Measurements from ENCODE around the gene ELMO2.

The ELMO2 gene, protein sequence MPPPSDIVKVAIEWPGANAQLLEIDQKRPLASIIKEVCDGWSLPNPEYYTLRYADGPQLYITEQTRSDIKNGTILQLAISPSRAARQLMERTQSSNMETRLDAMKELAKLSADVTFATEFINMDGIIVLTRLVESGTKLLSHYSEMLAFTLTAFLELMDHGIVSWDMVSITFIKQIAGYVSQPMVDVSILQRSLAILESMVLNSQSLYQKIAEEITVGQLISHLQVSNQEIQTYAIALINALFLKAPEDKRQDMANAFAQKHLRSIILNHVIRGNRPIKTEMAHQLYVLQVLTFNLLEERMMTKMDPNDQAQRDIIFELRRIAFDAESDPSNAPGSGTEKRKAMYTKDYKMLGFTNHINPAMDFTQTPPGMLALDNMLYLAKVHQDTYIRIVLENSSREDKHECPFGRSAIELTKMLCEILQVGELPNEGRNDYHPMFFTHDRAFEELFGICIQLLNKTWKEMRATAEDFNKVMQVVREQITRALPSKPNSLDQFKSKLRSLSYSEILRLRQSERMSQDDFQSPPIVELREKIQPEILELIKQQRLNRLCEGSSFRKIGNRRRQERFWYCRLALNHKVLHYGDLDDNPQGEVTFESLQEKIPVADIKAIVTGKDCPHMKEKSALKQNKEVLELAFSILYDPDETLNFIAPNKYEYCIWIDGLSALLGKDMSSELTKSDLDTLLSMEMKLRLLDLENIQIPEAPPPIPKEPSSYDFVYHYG

DNA sequence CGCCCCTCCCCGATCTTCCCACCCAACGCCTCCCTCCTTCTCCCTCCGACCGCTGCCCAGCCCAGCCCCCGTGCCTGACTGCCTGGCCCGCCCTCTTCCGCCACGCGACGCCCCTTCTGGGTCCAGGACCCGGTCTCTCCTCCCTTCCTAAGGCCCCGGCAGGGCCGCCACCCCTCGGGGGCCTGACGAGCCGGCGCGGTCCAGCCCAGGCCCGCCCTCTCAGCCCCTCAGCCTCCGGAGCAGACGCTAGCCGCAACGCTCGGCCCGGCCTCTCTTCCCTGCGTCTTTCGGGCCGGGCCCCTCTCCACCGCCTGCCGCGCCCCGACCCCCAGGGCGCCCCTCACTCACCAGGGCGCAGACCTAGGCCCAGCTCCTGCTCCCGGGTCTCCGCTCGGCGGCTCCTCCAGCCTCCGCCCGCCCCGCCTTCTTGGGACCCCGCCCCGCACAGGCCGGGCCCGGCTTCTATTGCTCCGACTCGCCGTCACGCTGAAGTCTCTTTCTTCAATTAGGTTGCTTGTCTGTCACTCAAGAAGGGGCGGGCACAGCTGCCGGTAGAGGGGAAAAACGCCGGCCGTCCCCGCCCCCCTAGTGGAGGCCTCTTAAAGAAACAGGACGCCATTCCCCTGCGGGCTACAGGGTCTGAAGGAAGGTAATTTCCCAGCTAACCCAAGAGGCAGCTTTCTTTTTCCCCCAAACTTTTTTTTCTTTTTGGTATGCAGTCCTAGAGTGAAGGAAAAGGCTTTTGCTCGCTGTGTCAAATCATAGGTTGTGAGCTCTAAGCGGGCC lies at the start of gene ELMO2:
Gene ELMO2 (minus strand): TSS at position 416 of the 786 bp plus-strand sequence. CDS start 12,133 bp downstream, outside the sequence.
- DNase-seq, result peak; percentile 96

DNA sequence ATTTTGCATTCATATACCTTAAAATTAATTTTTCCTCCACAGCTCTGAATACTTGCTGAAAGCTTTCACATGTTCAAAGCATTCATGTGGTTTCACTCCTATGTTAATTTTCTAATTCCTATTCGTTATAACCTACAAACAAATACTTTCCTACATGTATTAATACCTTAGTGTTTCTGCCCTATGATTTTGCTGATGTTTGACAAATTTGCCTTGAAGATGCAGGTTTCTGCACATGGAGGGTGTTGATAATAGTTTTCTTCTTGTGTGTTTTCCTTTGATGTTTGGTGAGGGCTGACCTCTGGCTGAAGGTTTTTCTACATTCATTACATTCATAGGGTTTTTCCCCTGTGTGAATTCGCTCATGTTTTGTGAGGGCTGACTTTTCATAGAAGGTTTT lies 49.3 kb upstream of the ELMO2 start:
- DNase-seq, result no peak

DNA sequence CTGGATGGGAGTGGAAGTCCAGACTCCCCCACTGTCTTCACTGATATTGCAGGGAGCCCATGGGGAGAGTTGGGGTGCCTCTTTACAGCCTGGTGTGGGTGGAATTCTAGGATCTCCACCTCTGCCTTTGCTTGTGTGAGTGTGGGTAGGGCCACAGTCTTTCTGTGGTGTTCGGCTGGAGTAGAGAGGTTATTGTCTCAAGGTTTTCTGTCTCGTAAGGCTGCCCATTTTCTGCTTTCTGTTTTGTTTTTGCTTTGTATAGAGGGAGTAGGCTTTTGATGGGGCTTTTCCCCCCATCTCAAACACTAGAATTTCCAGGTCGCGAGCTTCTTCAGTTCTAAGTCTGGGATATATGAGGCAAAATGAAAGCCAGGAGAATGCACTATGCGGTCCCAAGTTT lies 40.4 kb upstream of the ELMO2 start:
- no peak for DNase-seq

DNA sequence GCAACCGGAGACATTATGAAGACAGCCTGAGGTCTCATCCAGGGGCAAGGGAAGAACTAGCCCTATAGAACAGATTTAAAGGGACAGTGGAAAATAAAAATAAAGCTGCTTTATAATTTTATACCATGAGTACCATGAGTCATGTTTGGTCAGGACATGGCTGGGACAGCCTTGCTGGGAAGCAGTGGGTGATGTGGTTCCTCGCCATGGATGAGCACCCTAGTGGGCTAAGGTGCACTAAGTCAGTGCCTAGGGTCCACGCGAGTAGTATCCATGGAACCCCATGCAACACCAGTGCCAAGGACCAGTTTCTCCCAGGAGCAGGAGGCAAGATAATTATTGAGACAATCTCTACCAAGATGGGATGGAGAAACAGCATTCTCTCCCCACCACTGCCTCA lies 33.4 kb upstream of the ELMO2 start:
- DNase-seq, result no peak

DNA sequence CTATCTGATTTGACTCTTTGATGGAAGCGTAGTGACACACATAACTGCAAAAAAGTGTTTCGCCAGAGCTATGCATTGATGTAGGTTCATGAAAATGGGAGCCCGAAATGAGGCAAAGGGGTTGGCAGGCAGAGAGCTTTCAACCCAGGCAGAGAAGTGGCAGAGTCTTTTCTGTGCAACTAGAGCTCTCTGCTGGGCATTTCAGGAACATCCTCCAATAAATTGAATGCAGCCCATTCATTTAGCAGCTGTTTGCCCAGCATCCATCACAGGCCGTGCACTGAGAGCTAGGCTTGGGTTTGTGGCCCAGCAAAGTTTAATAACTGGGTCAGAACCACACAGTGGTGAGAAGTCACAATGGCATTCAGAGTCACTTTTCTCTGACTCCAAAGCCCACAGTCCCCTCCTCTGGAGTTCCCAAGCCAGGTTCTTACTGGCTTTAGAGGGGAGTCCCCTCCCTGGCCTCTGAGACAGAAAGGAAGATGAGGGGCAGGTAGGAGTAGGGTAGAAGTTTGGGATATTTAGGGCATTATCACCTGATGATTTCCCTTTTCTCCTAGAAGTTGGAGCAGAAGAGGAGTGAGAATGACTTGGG lies 31.8 kb upstream of the ELMO2 start:
- DNase-seq, result peak; percentile 30

DNA sequence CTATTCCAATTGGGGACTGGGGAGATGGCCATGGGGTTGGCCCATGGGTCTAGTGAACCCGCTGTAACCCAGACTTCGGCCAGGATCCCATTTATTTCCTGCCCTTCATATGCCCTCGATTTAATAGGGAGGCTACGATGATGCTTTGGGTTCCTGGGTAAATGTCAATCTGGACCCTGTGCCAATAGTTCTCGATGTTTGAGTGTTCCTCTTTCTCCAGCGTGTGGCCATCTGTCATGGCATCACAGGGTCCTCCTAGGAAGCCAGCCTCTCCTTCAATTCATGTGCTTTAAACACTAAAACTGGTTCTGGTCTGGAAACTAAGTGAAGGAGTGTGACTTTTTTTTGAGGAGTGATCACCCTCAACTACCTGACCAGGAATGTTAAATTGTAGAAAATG lies 28.7 kb upstream of the ELMO2 start:
- no peak for DNase-seq

DNA sequence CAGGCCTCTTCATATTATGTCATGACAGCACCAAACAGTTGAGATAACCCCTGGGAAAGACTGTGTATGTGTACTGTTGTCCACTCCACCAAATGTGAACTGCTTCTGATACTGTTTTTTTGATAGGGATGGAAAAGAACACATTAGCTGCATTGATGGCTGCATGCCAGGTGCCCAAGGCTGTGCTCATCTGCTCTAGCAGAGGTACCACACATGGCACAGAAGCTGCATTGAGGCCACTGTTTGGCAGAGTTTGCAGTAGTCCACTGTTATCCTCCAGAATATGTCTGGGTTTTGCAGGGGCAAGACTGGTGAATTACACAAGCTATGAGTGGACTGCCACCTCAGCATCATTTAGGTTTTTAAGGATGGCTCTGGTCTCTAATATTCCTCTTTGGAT lies 28.2 kb upstream of the ELMO2 start:
- DNase-seq, result no peak

DNA sequence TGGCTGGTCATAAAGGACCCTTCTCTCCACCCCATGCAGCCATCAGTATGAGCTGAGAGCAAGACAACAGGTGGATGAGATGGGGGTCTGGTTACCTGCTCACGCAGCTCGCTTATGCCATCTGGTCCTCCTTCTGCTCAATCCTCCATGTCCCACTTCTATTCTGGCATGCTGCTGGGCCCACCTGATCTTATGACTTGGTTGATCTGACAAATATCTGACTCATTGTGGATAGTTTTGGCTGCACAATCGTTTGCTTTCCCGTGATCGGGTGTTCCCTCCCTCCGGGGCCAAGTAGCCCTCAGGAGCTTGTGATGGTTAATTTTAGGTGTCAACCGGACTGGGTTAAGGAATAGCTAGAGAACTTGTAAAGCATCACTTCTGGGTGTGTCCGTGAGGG lies 26.6 kb upstream of the ELMO2 start:
- DNase-seq, result no peak

DNA sequence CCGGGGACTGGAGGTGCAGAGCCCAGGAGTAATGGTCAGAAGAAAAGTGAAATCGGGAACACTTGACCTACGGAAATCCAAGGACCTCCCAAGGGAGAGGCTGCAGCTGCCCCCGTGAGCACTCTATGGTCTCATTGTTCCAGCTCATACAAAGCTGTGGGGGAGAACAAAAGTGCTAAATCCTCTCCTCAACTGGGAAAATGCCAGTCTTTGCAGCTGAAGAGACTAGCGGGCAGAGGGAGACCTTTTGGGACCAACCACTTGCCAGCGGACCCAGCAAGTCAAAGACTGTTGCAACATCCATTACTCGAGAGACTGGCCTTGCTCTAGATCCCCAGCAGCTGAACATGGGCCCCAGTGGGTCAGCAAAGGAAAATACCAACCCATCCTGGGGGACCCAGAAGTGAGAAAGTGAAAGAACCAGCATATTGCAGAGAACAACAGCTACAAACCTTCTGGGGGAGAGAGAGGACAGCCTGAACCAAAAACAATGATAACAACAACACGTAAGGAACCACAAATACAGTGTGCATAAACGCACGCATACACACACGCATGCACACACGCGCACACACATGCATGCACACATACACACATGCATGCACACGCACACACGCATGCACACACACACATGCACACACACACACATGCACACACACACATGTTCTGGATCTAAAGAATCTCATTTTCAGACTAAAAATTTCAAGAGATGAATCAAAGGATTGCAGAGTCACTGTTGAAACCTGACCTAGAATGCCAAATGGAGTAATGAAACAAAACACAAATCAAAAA lies 24.7 kb upstream of the ELMO2 start:
- DNase-seq, result no peak

DNA sequence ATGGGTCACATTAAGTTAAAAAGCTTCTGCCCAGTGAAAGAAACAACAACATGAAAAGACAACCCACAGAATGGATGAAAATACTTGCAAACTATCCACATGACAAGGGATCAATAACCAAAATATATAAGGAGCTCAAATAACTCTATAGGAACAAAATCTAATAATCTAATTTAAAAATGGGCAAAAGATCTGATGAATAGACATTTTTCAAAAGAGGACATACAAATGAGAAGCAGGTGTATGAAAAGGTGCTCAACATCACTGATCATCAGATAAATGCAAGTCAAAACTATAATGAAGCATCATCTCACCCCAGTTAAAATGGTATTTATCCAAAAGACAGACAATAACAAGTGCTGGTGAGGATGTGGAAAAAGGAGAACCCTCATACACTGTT lies 21.0 kb upstream of the ELMO2 start:
- DNase-seq, result no peak

DNA sequence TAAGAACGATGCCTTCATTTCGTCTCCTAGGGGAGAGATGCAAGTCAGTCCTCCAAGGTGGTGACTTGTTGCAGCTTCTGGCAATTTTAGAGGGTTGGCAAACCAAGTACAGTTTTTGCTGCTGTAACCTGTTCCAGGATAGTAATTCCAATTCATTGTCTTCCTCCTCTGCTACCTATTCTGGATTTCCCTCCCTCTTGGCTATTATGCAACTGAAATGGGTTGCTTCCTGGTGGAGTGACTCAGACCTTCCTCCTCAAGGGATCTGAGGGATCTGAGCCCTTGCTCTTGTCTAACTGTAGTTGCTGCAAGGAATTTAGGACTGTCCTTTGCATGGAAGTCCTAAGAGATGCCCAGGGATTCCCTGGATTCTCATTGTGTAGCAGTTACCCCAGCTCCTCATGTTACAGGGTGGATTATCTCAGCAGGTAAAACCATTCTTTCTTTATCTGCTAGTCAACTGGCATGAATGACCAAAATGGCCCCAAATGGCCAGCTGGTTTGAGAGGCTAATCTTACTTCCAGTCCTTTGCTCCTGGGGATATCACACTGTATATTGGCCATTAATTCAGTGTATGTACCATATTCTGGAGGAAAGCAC lies 17.6 kb upstream of the ELMO2 start:
- no peak for DNase-seq

DNA sequence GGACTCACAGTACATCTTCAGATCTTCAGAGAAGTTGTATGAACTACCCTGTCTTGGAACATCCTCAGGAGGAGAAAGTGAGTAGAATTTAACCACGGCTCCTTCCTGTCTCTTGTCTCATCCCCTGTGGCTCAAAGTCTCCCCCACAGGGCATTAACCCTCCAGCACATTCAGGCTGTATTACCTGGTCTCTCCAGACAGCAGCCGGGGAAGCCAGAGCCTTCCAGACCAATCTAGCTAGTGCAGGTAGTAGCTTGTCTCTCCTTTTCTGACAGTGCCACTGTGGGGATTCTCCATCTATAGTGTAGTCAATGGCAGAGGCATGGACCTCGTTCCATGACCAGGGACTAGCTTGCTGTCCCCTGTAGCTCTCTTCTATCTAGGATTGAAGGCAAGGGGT lies 16.9 kb upstream of the ELMO2 start:
- no peak for DNase-seq

DNA sequence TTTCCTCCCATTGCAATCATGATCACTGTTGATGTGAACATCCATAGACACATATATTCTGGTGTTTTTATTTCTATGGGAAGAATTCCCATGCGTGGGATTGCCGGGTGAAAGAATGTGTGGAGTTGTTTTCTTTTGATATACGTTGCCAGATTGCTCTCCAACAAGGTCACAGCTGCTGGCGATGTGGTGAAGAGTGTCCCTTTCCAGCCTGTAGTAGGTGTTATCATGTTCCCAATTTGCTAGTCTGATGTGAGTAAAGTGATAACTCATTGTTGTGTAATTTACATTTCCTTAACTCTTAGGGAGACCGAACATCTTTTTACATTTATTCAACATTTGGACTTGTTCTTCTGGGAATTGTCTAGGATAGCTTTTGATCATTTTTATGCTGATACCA lies 14.5 kb upstream of the ELMO2 start:
- DNase-seq, result no peak

DNA sequence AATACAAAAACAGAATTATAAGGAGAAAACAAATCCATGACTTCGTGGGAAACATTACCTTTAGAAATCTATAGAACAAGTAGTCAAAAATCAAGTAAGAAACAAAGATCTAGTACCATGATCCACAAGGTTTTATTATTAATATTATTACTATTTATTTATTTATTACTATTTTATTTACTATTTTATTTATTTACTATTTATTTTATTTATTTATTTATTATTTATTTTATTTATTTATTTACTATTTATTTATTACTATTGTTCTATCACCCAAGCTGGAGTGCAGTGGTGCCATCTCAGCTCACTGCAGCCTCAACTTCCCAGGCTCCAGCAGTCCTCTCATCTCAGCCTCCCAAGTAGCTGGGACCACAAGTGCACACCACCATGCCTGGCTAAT lies 13.5 kb upstream of the ELMO2 start:
- DNase-seq, result no peak

DNA sequence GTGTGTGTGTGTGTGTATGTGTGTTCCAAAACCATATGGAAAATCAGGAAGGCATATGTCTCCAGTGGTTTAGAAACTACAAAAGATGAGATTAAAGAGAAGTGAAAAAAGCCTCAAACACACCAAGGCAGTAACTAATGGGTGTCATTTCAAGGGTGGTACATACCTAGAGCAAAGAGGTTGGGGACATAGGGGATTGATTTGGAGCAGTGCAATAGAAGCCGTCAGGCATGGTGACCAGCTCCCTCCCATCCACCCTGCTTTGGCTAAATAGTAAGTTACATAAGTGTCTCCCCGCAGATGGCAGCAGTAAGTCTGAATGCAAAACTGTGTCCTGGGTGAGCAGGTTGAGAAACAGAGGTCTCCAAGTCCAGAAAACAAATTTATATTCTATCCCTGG lies 10.4 kb upstream of the ELMO2 start:
- DNase-seq, result no peak

DNA sequence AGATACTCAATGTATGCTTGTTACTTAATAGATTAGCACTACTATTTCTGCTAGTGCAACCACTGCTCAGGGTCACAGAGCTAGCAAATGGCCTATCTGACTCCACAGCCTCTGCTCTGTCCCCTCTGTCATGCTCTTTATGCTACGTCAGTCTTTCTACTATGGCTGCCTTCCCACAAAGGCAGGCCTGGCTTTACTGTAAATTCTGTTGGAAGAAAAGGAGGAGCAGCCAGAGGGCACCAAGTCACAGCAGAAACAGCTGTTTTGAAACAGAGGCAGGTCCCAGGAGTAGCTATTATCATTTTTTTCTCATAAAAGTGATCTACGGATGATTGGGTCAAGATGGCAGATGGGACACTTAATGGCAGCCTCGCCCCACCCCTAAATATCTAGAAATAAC lies 10.0 kb upstream of the ELMO2 start:
- no peak for DNase-seq

DNA sequence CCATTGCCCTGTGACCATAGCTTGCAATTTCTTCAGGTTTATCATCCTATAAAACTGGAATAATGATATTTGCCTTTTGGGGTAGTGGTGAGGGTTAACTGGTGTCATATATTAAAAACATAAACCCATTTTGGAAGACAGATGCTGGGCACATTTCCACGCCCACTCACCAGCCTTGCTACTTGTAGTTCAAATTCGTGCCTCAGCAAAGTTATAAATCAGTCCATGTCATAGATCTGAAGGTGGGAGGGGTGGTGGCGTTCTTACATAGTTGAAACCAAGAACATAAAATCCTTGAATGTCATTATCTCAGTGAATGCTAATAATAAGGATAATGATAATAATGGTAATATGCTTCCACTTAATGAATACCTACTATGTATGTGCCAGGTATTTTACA lies 9.4 kb upstream of the ELMO2 start:
- no peak for DNase-seq

DNA sequence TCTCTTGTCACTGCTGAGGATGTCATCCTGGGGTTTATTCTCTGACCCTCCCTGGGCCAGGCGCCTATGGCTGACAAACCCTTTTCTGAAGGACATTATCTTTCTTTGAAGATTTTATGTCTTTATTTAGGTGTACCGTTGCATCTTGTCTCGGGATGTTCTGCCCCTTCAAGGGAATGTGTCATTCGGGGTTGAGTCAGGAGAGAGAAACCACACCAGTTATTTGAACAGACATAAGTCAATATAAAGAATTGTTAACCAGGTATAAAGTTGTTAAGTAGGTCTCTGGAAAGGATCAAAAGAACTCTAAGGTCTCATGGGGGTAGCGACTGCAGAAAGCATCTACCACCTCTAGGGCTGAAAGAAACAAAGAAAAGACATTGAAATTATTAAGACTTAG lies 8.2 kb upstream of the ELMO2 start:
- no peak for DNase-seq

DNA sequence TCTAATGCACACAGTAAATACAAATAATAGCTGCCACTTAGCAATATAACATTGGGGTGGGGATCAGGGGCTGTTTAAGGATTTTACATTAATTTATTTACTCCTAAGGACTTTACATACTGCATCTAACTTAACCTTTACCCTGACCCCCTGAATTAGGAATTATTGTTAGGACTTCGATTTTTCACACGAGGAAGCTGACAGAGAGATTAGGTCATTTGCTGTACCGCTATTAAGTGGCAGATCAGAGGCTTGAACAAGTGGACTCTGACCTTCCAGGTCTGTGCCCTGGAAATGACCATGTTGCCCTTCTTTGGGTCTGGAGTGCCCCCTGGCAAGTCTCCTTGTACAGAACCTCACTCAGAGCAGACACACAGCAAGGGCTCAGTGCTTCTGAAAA lies 5.2 kb upstream of the ELMO2 start:
- DNase-seq, result no peak

DNA sequence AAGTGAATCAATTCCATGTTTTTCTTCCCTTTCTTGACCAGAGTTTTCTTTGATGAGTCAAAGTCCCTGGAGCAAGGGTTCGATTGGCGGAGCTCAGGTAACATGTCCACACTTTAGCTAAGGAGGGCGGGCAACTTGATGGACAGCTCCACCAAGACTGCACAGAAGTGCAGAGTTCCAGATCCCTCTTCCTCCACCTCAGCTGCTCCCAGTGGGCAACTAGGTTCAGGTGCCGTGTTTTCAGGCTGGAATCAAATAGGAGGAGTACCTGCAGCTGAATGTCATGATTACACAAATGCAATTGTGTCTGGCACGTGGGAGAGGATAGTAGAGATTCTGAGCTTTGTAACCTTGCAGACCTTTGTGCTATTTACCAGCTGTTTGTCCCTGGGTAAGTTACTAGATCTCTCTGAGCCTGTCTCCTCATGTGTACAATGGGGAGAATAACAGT lies 1.9 kb upstream of the ELMO2 start:
- DNase-seq, result no peak

DNA sequence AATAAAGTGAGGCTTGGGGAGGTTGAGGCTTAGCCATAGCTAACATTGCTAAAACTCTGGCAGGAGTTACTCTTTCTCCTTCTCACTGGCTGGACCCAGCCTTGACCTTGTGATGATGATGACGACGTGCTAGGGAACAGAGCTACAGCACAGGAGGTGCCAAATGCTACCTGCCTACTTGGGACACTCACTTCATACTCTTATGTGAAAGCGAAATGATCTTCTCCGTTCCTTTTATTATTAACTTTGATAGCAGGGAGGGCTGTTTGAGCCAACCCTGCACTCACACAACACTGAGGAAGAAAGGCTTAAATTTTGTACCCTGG lies 1.2 kb upstream of the ELMO2 start:
- DNase-seq, result no peak

DNA sequence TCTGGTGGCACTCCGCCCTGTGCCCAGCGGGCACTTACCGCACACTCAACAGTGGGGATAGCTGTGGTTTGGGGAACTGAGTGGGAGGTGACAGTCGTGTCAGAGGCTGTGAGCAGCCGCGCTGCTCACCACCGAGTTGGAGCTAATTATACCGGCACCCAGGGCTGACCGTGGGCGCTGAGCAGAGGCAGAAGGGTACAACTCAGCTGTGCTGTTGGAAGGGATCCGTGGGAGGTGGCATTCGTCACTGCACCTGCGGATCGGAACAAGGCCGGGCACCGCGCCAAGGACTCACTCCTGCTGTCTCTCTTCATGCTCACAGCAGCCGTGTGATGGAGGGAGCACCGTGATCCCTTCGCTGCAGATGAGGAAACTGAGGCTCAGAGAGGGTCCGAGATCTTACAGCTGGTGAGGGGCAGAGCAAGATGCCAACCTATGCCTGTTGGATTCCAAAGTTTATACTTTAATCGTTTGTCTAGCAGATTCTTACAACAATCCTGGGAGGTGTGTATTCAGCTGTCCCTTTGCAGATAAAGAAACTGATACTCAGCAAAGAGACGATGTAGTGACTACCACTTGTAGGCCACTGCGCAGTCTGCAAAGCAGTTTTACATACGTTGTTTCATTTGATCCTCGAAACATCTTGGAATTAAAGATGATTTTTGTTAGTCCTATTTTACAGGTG lies 713 bp upstream of the ELMO2 start:
- peak; percentile 80 for DNase-seq
